Naive thymus-derived CD4-positive, alpha-beta T cell (primary cell): ENCODE results near the gene NDUFA13. TPM values are rescaled to one million over a fixed set of nuclear protein-coding genes. Genes with fewer than 3 reads are reported as not detected.

Experiments used
- ATAC-seq: fragments of 150-1000 bp; cut with Tn5 transposase; 2 replicates; pipeline ENCODE4 v1.10.0; 2021; ENCODE audit warnings: mild to moderate bottlenecking, moderate library complexity
- CTCF ChIA-PET: fragments of 350-600 bp; sonication (Branson Sonifier 250); formaldehyde crosslinking; loops from one replicate; lab custom pipeline; 2021; ENCODE audit warnings: antibody characterized with exemption; lab: Charles Lee
- POLR2A ChIA-PET: fragments of 350-600 bp; sonication (Branson Sonifier 250); formaldehyde crosslinking; loops from one replicate; lab custom pipeline; 2021; ENCODE audit warnings: antibody characterized with exemption, inconsistent platforms; lab: Charles Lee
- DNase-seq, 9 donors: peaks; one replicate each; pipeline versions ENCODE4 v3.0.0 to v3.0.0-alpha.2; 2020 to 2022; ENCODE audit warnings: mixed read lengths in 1 of 9
- H3K27ac ChIP-seq: one replicate; pipeline ENCODE4 v1.7.0; 2013; ENCODE audit warnings: mild to moderate bottlenecking, low read depth, low read length, moderate library complexity
- H3K27me3 ChIP-seq, 2 donors: one replicate each; pipeline ENCODE4 v1.7.0; 2013; ENCODE audit warnings: low read length in 2 of 2, mild to moderate bottlenecking in 2 of 2, moderate library complexity in 2 of 2; ENCODE audit not compliant: control insufficient read depth in 2 of 2, insufficient read depth in 2 of 2
- H3K36me3 ChIP-seq, 3 experiments: 1 replicate in 2 of 3; 2 replicates in 1 of 3; pipeline ENCODE4 v1.7.0; 2013; ENCODE audit warnings: low read length in 3 of 3, mild to moderate bottlenecking in 3 of 3, moderate library complexity in 1 of 3; ENCODE audit not compliant: insufficient read depth in 3 of 3, control insufficient read depth in 2 of 3
- H3K4me1 ChIP-seq, 2 donors: one replicate each; pipeline ENCODE4 v1.7.0; 2013; ENCODE audit warnings: low read length in 2 of 2, mild to moderate bottlenecking in 2 of 2, moderate library complexity in 1 of 2; ENCODE audit not compliant: control insufficient read depth in 2 of 2, insufficient read depth in 2 of 2
- H3K4me3 ChIP-seq: 2 replicates; pipeline ENCODE4 v1.7.0; 2013; ENCODE audit warnings: mild to moderate bottlenecking, low read length
- H3K9me3 ChIP-seq, 3 experiments: 1 replicate in 2 of 3; 2 replicates in 1 of 3; pipeline ENCODE4 v1.7.0; 2013; ENCODE audit warnings: low read length in 3 of 3; ENCODE audit not compliant: control insufficient read depth in 2 of 3
- H3K27ac Mint-ChIP-seq, 9 donors: one replicate each; pipeline ENCODE4 v1.8.0; 2020 to 2022; ENCODE audit warnings: mixed read lengths in 9 of 9, mild to moderate bottlenecking in 8 of 9, moderate library complexity in 5 of 9, inconsistent platforms in 2 of 9
- H3K27me3 Mint-ChIP-seq, 5 donors: one replicate each; pipeline ENCODE4 v1.8.0; 2021 to 2022; ENCODE audit warnings: mixed read lengths in 5 of 5, mild to moderate bottlenecking in 1 of 5
- H3K36me3 Mint-ChIP-seq, 5 donors: one replicate each; pipeline ENCODE4 v1.8.0; 2020 to 2022; ENCODE audit warnings: mixed read lengths in 5 of 5, mild to moderate bottlenecking in 3 of 5, inconsistent platforms in 1 of 5
- H3K4me1 Mint-ChIP-seq, 7 donors: one replicate each; pipeline ENCODE4 v1.8.0; 2020 to 2022; ENCODE audit warnings: mixed read lengths in 7 of 7, mild to moderate bottlenecking in 3 of 7, inconsistent platforms in 1 of 7
- H3K4me3 Mint-ChIP-seq, 10 donors: one replicate each; pipeline ENCODE4 v1.8.0; 2020 to 2022; ENCODE audit warnings: mild to moderate bottlenecking in 10 of 10, mixed read lengths in 10 of 10, moderate library complexity in 6 of 10, inconsistent platforms in 2 of 10
- H3K9me3 Mint-ChIP-seq, 11 donors: one replicate each; pipeline ENCODE4 v1.8.0; 2020 to 2022; ENCODE audit warnings: mixed read lengths in 11 of 11, mild to moderate bottlenecking in 4 of 11, inconsistent platforms in 1 of 11, moderate library complexity in 1 of 11
- intact Hi-C, 2 donors: fragments of 100-400 bp; cut with micrococcal nuclease; formaldehyde crosslinking; loops; one replicate each; pipeline ENCODE4 v1.15.1; 2023
- polyA plus RNA-seq, 2 donors: library from polyadenylated mRNA; unstranded; fragments of 300-500 nt; fragmentation: Illumina TruSeq; gene quantifications; one replicate each; pipeline ENCODE4 v1.2.3, GENCODE V29; 2021
- total RNA-seq, 6 experiments: library from RNA in 5 of 6; stranded (reverse) in 5 of 6; gene quantifications; 1 replicate in 5 of 6; 2 replicates in 1 of 6; pipeline ENCODE4 v1.2.3 and lab custom pipeline; 2021 to 2026

NDUFA13 gene
- total and polyA plus RNA-seq, 7 experiments from 2014 or later: 172 to 380 (median 198) TPM

- DNase-seq (no peak), ATAC-seq (no peak)
- H3K27me3 Mint-ChIP-seq: no peaks in the 10 kb centered on the region
- H3K27ac ChIP-seq: peak overlapping the region; percentile 81
- peaks cover 0 to 8% (median 0%) of the 10 kb centered on the region in 5 donors for H3K36me3 Mint-ChIP-seq
- H3K27me3 ChIP-seq: no peaks in the 10 kb centered on the region
- peak overlapping the region; percentile 22 for H3K4me3 ChIP-seq
- peaks cover 0 to 15% (median 5%) of the 10 kb centered on the region in 3 experiments for H3K36me3 ChIP-seq
- CTCF ChIA-PET: interaction anchor here (0.6 to 4.0 kb wide), 10 partner anchors 26 to 569 kb away, joined by 3 to 94 read pairs (median 6); partner anchors contain the start of genes COPE and DDX49
- H3K9me3 ChIP-seq: no peaks in the 10 kb centered on the region
- H3K27ac Mint-ChIP-seq: peak overlapping the region; percentile 96 to 99 (median 99)
- H3K9me3 Mint-ChIP-seq: no peaks in the 10 kb centered on the region
- intact Hi-C loops: loop anchor here (2.0 to 10.0 kb wide), 3 partner anchors 41 to 426 kb away; partner anchors contain the start of gene SLC25A42 (in 2 of the 2)
- POLR2A ChIA-PET: interaction anchor here (0.7 to 6.4 kb wide), 19 partner anchors 9 to 425 kb away, joined by 3 to 101 read pairs (median 4); partner anchors contain the start of genes GATAD2A, NDUFA13 and TSSK6
- H3K4me1 ChIP-seq: peaks cover 33 to 51% of the 10 kb centered on the region in 2 donors
- peaks cover 30 to 67% (median 54%) of the 10 kb centered on the region in 7 donors for H3K4me1 Mint-ChIP-seq
- peak overlapping the region; percentile 58 to 84 (median 78) for H3K4me3 Mint-ChIP-seq
These were observed 27.8 kb upstream of the NDUFA13 start for GRCh38 chr19:19487950-19488874.

GRCh38 chr19:19488875-19489690 lies 26.9 kb upstream of the NDUFA13 start:
- DNase-seq: peak; percentile 63 to 97 (median 94)
- Histone ChIP-seq H3K27ac (peak overlapping the region; percentile 81), H3K36me3 (peaks cover under 1 to 20% (median 8%) of the 10 kb centered on the region in 3 experiments), H3K27me3 (no peaks in the 10 kb centered on the region), H3K4me3 (peak overlapping the region; percentile 22), H3K4me1 (peaks cover 33 to 51% of the 10 kb centered on the region in 2 donors), H3K9me3 (no peaks in the 10 kb centered on the region)
- CTCF ChIA-PET: interaction anchor here (0.6 to 4.0 kb wide), 13 partner anchors 25 to 570 kb away, joined by 3 to 94 read pairs (median 6); partner anchors contain the start of genes COPE, DDX49 and GATAD2A
- POLR2A ChIA-PET: interaction anchor here (0.8 to 6.4 kb wide), 19 partner anchors 10 to 426 kb away, joined by 3 to 101 read pairs (median 4); partner anchors contain the start of genes BORCS8, GATAD2A, NDUFA13 and TSSK6
- Mint-ChIP-seq H3K27ac (peak overlapping the region; percentile 96 to 99 (median 99)), H3K9me3 (no peaks in the 10 kb centered on the region), H3K36me3 (peaks cover 0 to 10% (median 0%) of the 10 kb centered on the region in 5 donors), H3K27me3 (no peaks in the 10 kb centered on the region), H3K4me3 (peak overlapping the region; percentile 58 to 84 (median 78)), H3K4me1 (peaks cover 27 to 61% (median 52%) of the 10 kb centered on the region in 7 donors)
- peak; percentile 90 for ATAC-seq
- intact Hi-C loops: loop anchor here (1.0 to 10.0 kb wide), 12 partner anchors 27 to 427 kb away; partner anchors contain the start of genes BORCS8 (in 2 of the 2), GATAD2A (in 2 of the 2), MAU2 (in 2 of the 2) and NDUFA13 (in 2 of the 2)

DNA sequence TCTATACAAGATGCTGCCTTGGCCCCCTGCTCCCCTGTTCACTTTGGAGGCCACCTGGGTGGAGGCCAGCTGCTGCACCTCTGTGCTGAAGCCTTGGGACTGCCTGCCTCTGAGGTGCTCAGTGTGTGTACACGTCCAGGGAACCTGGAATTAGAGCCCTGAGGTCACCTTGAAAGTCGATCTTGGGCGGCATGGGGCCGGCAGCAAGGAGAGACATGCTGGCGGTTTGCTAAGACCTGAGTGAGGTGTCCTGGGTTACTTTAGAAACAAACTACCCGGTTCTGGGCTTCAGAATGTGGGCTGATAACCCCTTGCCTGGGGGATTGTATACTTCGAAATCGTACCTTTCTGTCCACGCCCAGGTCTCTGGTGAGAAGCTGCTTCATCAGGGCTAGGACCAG lies 26.2 kb upstream of the NDUFA13 start:
- POLR2A ChIA-PET: interaction anchor here (0.7 to 6.4 kb wide), 15 partner anchors 19 to 570 kb away, joined by 3 to 101 read pairs (median 4); partner anchors contain the start of genes BORCS8, DDX49, GATAD2A and NDUFA13
- DNase-seq: peak in 3 of 9 donors; percentile 18 to 37 (median 26)
- H3K27ac Mint-ChIP-seq: peak overlapping the region; percentile 96 to 99 (median 99)
- Histone ChIP-seq H3K4me3 (peak overlapping the region; percentile 31), H3K27ac (peak overlapping the region; percentile 81), H3K9me3 (no peaks in the 10 kb centered on the region), H3K4me1 (peaks cover 33 to 50% of the 10 kb centered on the region in 2 donors), H3K36me3 (peaks cover 7 to 27% (median 14%) of the 10 kb centered on the region in 3 experiments), H3K27me3 (no peaks in the 10 kb centered on the region)
- peaks cover 27 to 61% (median 52%) of the 10 kb centered on the region in 7 donors for H3K4me1 Mint-ChIP-seq
- peaks cover 0 to 13% (median 2%) of the 10 kb centered on the region in 5 donors for H3K36me3 Mint-ChIP-seq
- intact Hi-C loops: loop anchor here (1.0 to 10.0 kb wide), 14 partner anchors 26 to 428 kb away; partner anchors contain the start of genes BORCS8 (in 2 of the 2), GATAD2A (in 2 of the 2), MAU2 (in 2 of the 2) and NDUFA13 (in 2 of the 2)
- H3K27me3 Mint-ChIP-seq: no peaks in the 10 kb centered on the region
- H3K4me3 Mint-ChIP-seq: peak overlapping the region in 9 of 10 donors; percentile 58 to 84 (median 76)
- peak; percentile 13 for ATAC-seq
- H3K9me3 Mint-ChIP-seq: no peaks in the 10 kb centered on the region
- CTCF ChIA-PET: interaction anchor here (0.5 to 4.0 kb wide), 24 partner anchors 22 to 349 kb away, joined by 3 to 94 read pairs (median 4); partner anchors contain the start of gene GATAD2A

GRCh38 chr19:19490214-19490968 lies 25.6 kb upstream of the NDUFA13 start:
- H3K4me3 ChIP-seq: peak overlapping the region; percentile 31
- intact Hi-C loops: loop anchor here in 1 of 2 donors (1.0 to 2.0 kb wide), 3 partner anchors 123 to 344 kb away; no protein-coding TSS in a partner anchor
- H3K9me3 Mint-ChIP-seq: no peaks in the 10 kb centered on the region
- peaks cover 26 to 56% (median 50%) of the 10 kb centered on the region in 7 donors for H3K4me1 Mint-ChIP-seq
- DNase-seq: peak; percentile 59 to 83 (median 77)
- no peaks in the 10 kb centered on the region for H3K27me3 ChIP-seq
- peaks cover 0 to 16% (median 3%) of the 10 kb centered on the region in 5 donors for H3K36me3 Mint-ChIP-seq
- ChIA-PET POLR2A (interaction anchor here (0.6 to 6.4 kb wide), 17 partner anchors 19 to 571 kb away, joined by 3 to 101 read pairs (median 4); partner anchors contain the start of genes BORCS8, DDX49, GATAD2A and NDUFA13), CTCF (interaction anchor here (0.5 to 4.0 kb wide), 32 partner anchors 15 to 350 kb away, joined by 3 to 94 read pairs (median 4); partner anchors contain the start of gene GATAD2A)
- peak overlapping the region; percentile 81 for H3K27ac ChIP-seq
- no peaks in the 10 kb centered on the region for H3K27me3 Mint-ChIP-seq
- peaks cover 7 to 31% (median 14%) of the 10 kb centered on the region in 3 experiments for H3K36me3 ChIP-seq
- H3K9me3 ChIP-seq: no peaks in the 10 kb centered on the region
- H3K4me3 Mint-ChIP-seq: peak overlapping the region in 6 of 10 donors; percentile 58 to 84 (median 75)
- H3K27ac Mint-ChIP-seq: peak overlapping the region; percentile 96 to 99 (median 99)
- ATAC-seq: peak; percentile 64
- H3K4me1 ChIP-seq: peaks cover 33 to 44% of the 10 kb centered on the region in 2 donors
